Measurements from ENCODE around the gene SOX13.

SOX13 gene

GRCh38 chr1:204152310-204153044, 79.6 kb downstream of the SOX13 start:
- DNase-seq (ENCODE audit: low read depth in 3 of 3) = no peak

- DNase-seq (ENCODE audit: low read depth in 3 of 3) = no peak
Measured at GRCh38 chr1:204153667-204154066, 80.8 kb downstream of the SOX13 start.

- no peak for DNase-seq (ENCODE audit: low read depth in 3 of 3)
Measured at GRCh38 chr1:204154568-204155255, 81.8 kb downstream of the SOX13 start.

DNA sequence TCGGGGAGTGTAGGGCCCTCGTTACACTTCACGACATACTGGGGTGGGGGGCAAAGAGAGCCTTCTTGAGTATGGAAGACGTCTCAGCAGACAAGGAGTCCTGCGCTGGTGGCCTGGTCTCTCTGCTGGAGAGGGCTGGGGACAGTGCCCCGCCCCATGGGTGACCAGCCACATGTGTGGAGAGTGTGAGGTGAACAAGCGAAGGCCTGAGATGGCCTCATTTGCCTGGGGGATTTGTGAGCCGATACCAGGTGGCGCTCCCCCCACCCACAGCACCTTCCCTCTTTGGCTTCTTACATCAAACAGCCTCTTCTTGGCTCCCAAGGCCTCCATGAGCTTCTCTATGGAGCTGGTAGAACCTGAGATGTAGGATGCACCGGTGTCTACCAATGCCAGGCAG, 83.0 kb downstream of the SOX13 start:
- DNase-seq (ENCODE audit: low read depth in 3 of 3) = no peak

DNA sequence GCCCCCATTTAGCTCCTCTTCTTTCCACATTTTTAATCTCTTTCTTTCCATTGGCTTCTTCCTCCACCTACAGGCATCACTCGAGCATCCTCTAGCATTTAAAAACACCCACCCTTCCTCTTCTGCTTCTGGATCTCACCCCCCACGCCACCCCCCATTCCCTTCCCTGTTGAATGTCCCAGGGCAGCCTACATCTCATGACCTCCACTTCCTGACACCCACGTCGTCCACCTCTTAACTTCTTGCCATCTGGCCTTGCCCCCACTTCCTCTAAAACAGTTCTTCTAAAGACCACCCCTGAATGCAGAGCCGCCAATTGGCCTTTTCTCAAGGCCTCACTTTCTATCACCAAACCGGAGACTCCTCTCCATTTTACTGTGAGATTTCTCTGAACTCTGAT, 85.0 kb downstream of the SOX13 start:
- DNase-seq (ENCODE audit: low read depth in 3 of 3) = no peak

- DNase-seq (ENCODE audit: low read depth in 3 of 3) = no peak
Measured at GRCh38 chr1:204161609-204162493, 88.9 kb downstream of the SOX13 start.

GRCh38 chr1:204162494-204163074, 89.7 kb downstream of the SOX13 start:
- peak; percentile 60 to 70 (median 66) for DNase-seq (ENCODE audit: low read depth in 3 of 3)

DNA sequence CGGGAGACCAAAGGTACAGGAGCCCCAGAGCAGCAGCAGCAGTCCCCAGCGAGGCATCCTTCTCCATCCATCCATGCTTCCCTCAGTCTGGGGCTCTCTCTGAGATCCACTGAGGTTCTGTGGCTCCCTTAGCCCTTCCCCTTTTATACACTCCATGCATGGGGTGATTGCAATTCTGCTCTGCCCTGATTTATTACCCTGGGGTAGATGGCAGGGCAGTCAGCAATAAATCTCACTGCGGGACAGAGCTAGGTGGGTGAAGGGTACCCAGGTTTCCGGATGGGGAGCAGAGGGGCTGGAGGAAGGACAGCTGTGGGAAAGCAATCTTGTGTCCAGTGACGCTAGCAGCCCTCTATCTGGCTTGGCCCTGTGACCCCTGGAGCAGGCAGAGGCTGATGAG, 93.3 kb downstream of the SOX13 start, which contains the start of gene REN:
Gene REN, minus strand, starts transcription at position 119 of the 400 bp plus-strand sequence. Its CDS starts 44 bp downstream, at position 75.
- DNase-seq (ENCODE audit: low read depth in 3 of 3) = no peak

- no peak for DNase-seq (ENCODE audit: low read depth in 3 of 3)
Measured at GRCh38 chr1:204167730-204168129, 94.8 kb downstream of the SOX13 start.

DNA sequence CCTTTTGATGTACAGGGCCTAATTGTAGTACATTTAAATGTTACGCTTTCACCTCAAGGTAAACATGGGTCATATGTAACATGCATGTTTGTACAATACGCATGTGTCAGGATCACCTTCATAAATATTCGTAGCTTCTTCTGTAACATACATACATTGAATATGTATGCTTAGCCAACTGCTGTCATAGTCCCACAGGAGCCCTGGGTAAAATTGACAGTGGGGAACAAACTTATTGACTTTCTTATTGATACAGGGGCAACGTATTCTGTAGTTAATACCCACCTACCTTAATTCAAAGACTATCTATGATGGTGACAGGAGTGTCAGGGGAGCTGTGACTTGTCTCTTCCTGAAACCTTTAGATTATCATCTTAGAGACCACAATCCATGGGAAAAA, 96.9 kb downstream of the SOX13 start:
- DNase-seq (ENCODE audit: low read depth in 3 of 3) = no peak

DNA sequence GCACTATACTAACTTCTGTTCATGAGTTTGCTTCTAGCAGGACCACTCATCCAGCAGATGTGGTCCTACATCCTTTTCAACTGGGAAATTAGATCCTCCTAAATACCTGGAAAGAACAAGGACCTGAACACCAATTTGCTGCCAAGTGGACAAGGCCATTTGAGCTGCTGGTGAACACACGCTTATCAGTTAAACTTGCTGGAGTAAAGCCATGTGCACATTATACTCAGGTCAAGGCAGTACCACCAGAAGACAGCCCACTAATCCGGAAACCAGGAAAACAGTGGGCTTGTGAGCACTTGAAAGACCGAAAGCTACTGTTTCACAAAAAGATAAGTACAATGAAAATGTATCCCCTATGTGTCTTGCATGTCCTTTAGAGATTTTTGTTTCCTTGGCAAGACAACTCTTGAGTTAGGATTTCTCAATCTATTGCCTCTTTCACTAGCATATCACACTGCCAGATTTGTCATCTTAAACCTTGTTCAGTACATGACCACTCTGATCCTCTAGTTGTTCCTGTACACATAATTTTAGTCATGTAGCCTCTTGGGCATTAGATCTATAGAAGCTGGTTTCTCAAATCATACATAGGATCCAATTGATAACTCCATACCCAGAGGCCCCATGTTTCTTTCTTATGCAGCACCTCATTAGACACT, 97.7 kb downstream of the SOX13 start:
- DNase-seq (ENCODE audit: low read depth in 3 of 3) = no peak

DNA sequence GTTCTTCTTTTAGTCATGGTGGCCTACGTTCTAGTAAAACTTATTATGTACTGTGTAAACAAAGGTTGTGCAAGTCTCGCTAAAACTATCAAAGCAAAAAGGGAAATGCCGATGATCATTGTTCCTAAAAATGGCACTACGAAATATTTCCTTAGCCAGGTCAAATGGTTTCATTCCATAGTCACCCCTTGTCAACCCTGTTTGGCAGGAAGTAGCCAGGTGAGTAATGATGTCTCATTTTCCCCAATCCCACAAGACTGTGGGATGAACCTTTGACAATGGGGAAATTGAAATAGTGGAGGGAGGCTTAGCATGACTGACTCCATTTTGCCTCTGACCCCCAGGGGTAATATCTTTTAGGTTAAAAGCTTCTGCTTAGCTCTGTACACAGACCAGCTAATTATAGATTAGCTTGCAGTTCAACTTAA, 98.8 kb downstream of the SOX13 start:
- DNase-seq (ENCODE audit: low read depth in 3 of 3) = no peak

GRCh38 chr1:204172404-204173029, 99.6 kb downstream of the SOX13 start:
- DNase-seq (ENCODE audit: low read depth in 3 of 3) = no peak

DNA sequence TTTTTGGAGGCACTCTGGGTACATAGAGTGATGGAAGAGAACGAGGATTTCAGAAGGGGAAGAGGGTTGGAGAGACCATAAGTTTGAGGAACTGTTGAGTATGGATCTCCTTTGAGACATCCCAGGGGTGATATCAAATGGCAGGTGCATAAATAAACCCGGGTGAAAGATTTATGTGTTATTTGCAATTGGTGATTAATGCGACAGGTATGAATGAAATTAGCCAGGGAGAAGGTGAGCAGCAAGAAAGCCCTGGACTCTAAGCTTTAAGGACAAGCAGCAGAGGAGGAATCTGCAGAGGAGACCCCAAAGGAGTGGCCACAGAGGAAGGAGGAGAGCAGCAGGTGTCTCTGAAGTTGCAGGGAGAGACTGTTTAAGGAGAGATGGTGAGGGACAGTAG, 102.0 kb downstream of the SOX13 start:
- DNase-seq (ENCODE audit: low read depth in 3 of 3) = no peak

- no peak for DNase-seq (ENCODE audit: low read depth in 3 of 3)
Measured at GRCh38 chr1:204176049-204176448, 103.1 kb downstream of the SOX13 start.

DNA sequence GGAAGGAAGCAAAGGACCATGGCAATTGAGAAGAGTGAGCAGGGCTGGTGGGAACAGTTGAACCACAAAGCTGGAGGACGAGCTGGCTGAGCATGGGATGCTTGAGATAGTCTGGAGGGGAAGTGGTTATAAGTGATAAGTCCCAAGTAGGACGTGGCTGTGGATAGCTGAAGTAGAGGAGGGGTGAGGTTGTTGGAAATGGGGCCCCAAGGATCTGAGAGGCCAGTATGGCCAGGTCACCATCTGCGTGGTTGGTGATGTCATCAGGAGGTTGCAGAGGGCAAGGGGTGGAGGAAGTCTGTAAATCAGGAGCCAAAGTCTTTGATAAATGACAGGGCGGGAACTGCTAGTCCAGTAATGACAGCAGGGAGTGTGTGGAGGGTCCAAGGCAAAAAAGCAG, 104.2 kb downstream of the SOX13 start:
- no peak for DNase-seq (ENCODE audit: low read depth in 3 of 3)

Measured in stimulated activated CD4-positive, alpha-beta T cell treated with anti-CD3 and anti-CD28 coated beads, TNF-alpha, amount 100 ng/mL, for 48 hours (primary cell).